GM19463 (cell line): Measurements from ENCODE around the gene MYRIP.
"Not testable (repeated sequence)": the region's sequence is repeated elsewhere in the genome, so short reads cannot be mapped to it uniquely, and the experiment has no call there.

ENCODE experiments used
- ATAC-seq: cut with Tn5 transposase; IDR thresholded peaks from one replicate; pipeline ENCODE4 v1.9.1; 2021; ENCODE audit warnings: mild to moderate bottlenecking, moderate library complexity; ENCODE audit not compliant: unreplicated experiment

Gene MYRIP

GRCh38 chr3:40116478-40117177 is 307.2 kb downstream of the MYRIP start:
- no peak for ATAC-seq

DNA sequence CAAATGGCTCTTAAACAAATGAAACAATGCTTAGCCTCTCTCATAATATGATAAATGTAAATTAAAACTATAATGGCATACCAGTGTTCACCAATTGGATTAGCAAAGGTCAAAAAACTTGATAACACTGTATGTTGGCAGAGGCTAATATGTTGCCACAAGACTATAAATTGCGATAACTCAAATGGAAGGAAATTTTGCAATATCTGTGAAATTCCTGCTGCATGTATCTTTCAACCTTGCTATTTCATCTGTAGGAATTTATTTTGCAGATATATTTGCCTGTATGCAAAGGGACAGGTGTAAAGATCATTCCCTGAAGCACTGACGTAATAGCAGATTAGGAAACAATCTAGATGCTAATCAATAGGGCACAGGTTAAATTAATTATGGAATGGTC is 308.7 kb downstream of the MYRIP start:
- no peak for ATAC-seq

DNA sequence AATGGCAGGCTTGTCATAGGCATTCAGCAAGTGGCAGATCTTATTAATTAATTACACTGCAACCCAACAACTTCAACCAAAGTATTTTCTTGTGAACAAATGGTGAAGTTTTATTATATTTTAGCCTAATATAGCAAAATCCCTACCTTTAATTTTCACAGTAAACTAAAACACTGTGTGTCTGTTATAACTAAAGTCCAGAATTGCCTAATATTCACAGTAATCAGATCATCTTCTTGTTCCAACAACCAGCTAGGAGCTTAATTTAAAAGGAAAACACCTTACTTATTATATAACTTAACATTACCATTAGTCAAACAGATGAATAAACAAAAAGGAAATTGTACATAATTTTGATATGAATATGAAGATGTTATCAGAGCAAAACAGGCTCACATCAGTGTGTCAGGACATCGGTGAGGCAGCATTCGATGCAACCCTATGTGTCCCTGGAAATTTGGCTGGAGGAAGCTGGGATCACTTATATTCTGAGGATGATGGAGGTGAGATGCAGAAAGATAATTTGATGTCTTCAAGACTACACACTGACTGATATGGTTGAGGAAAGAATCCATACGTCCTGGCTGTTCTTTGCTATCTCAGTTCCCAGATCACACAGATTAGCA is 310.8 kb downstream of the MYRIP start:
- no peak for ATAC-seq

DNA sequence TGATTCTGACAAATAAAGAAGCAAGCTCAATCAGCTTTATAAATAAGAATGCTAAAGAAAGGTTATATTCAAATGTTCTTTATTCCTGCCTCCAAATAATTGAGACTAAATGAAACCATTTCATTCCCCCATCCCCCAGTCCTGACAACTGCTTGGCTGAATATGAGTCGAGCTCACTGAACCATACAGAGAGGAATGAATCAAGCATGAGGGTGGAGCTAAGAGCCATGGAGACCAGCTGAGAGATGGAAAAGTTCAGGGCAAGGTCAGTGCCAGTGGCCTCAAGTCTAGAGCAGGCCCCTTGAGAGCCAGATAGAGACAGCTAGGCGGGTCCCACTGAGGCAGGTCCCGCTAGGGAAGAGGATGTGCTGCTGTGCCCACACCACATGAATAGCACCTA is 311.4 kb downstream of the MYRIP start:
- ATAC-seq, result no peak

DNA sequence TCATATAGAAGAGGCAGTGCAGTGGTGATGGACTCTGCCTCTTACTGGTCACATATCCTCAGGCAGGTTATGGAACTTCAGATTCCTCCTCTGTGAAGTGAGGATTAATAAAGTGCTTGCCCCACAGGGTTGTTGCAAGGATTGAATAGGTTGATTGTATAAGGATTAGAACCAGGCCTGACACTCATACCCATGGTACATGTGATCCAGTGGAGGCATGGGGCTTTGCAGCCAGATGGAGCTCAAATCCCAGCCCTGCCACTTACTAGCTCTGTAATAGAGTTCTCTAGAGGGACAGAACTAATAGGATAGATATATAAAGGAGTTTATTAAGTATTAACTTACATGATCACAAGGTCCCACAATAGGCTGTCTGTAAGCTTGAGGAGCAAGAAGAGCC is 315.5 kb downstream of the MYRIP start:
- no peak for ATAC-seq

DNA sequence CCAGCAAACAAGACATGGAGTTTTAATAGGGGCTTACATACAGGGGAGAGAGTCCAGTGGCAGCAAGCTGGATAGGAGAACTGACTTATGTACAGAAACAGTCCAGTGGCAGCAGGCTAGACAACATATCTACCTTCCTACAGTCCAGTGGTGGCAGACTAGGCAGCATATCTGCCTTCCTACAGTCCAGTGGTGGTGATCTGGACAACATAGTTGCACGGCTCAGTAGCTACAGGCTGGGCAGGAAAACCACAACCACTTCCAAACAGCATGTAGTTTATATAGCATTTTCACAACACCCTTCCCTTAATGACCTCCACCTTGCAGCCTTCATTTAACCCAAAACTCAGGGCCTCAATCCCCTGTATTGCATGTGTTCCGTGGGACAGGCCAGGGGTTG is 318.8 kb downstream of the MYRIP start:
- ATAC-seq, result no peak

- no peak for ATAC-seq
Observed at GRCh38 chr3:40129510-40129909, 320.1 kb downstream of the MYRIP start.

DNA sequence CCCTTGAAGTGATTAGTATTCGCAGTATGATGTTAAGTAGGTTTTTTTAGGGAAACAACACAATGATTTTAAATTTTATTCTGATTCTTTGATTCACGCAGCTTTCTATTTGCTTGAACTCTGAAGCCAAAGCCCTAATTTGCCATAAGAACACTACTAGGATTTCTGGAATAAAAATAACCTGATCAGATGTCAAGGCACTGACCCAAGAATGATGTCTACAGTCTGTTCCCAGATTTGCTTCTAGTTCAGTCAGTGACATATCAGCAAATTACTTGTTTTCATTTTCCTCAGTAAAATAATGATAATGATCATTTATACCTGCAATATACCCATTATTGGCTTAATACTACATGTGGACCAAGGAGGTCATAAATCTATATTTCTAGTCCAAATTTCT is 320.6 kb downstream of the MYRIP start:
- no peak for ATAC-seq

- ATAC-seq, result no peak
Observed at GRCh38 chr3:40130721-40131120, 321.3 kb downstream of the MYRIP start.

DNA sequence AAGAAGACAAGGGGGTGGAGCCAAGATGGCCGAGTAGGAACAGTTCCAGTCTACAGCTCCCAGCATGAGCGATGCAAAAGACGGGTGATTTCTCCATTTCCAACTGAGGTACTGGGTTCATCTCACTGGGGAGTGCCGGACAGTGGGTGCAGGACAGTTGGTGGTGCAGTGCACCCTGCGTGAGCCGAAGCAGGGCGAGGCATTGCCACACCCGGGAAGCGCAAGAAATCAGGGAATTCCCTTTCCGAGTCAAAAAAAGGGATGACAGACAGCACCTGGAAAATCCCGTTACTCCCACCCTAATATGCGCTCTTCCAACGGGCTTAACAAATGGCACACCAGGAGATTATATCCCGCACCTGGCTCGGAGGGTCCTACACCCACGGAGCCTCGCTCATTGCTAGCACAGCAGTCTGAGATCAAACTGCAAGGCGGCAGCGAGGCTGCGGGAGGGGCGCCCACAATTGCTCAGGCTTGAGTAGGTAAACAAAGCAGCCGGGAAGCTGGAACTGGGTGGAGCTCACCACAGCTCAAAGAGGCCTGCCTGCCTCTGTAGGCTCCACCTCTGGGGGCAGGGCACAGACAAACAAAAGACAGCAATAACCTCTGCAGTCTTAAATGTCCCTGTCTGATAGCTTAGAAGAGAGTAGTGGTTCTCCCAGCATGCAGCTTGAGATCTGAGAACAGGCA is 324.6 kb downstream of the MYRIP start:
- ATAC-seq, result not testable (repeated sequence)

GRCh38 chr3:40137591-40138295 is 328.3 kb downstream of the MYRIP start:
- ATAC-seq, result no peak

GRCh38 chr3:40143283-40144090 is 334.1 kb downstream of the MYRIP start:
- ATAC-seq, result no peak

GRCh38 chr3:40148827-40149226 is 339.4 kb downstream of the MYRIP start:
- ATAC-seq, result no peak

DNA sequence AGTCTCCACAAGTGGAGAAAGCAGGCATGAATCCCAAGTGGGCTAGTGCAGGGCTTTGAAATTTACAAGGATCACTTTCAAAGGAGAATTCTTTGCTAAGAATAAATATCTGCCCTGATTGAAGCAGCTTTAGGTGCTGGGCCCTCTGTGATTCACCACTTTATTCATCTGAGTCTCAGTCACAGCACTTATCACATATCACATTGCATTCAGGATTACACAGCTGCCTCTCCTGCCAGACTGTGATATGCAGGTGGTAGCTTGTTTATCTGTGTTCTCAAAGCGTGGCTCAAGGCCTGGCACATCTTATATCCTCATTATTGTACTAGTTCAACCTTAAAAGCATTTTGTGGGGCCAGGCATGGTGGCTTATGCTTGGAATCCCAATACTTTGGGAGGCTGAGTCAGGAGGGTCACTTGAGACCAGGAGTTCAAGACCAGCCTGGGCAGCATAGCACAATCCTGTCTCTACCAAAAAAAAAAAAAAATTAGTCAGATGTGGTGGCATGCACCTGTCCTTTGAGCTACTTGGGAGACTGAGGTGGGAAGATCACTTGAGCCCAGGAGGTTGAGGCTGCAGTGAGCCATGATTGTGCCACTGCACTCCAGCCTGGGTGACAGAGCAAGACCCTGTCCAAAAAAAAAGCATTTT is 343.2 kb downstream of the MYRIP start:
- no peak for ATAC-seq

GRCh38 chr3:40160933-40161332 is 351.5 kb downstream of the MYRIP start:
- ATAC-seq, result no peak

DNA sequence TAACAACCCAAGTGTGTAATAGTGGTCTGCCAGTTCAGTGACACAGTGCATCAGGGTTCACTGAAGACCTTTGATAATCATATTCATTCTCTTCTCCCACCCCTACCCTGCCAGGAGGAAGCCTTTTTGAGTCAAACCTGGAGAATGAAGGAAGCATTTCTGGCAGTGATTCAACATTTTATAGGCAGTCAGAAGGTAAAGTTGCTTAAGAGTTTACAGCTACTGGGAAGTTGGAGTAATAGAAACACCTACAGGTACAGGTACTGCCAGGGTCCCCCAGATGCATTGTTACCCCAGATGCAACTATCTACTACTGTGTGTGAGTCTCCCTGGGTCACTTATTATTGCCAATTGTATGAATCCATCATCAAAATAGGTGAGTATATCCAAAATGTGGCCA is 353.2 kb downstream of the MYRIP start:
- ATAC-seq, result no peak

- no peak for ATAC-seq
Observed at GRCh38 chr3:40166997-40167396, 357.6 kb downstream of the MYRIP start.

- no peak for ATAC-seq
Observed at GRCh38 chr3:40167958-40168357, 358.5 kb downstream of the MYRIP start.

DNA sequence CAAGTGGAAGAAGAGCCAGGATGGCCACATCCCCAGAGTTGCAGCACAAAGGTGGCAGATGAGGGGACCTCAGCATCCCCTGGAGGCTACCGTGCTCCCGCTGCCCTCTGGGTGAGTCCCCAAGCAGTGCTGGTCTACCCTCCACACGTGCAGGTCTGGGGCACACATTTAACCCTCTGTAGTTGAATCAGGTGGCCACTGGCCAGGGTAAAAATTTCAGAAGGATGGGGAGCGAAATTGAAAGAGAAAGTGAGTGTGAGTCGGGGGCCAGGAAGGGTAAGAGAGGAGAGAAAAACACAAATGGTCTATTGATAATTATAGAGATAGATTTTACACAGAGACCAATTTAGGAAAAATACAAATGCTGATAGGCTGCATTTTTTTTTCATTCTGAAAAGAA is 360.6 kb downstream of the MYRIP start:
- ATAC-seq, result peak; percentile 37

- peak; percentile 96 for ATAC-seq
Observed at GRCh38 chr3:40170395-40170794, 361.0 kb downstream of the MYRIP start.
